T-cell (primary cell): ENCODE measurements around the gene MYT1. TPM values are rescaled to one million over a fixed set of nuclear protein-coding genes. Genes with fewer than 3 reads are reported as not detected.
"Not testable (repeated sequence)": the region's sequence is repeated elsewhere in the genome, so short reads cannot be mapped to it uniquely, and the experiment has no call there.

Experiments
- ATAC-seq, 4 experiments: fragments of 200-7000 bp in 3 of 4; fragments of 150-1000 bp in 1 of 4; cut with Tn5 transposase; replicated peaks in 1 of 4; 1 replicate in 3 of 4; 2 replicates in 1 of 4; pipeline ENCODE4 v1.10.0; 2021; ENCODE audit warnings: moderate library complexity in 3 of 4, mild to moderate bottlenecking in 2 of 4, moderate number of reproducible peaks in 1 of 4
- CTCF ChIA-PET, 2 donors: fragments of 300-600 bp; sonication (Branson Sonifier 250); formaldehyde crosslinking; loops; one replicate each; lab custom pipeline; 2022; ENCODE audit warnings: antibody characterized with exemption in 2 of 2; lab: Charles Lee
- POLR2A ChIA-PET, 2 donors: fragments of 300-600 bp; sonication (Branson Sonifier 250); formaldehyde crosslinking; loops; one replicate each; lab custom pipeline; 2022; ENCODE audit warnings: antibody characterized with exemption in 2 of 2; lab: Charles Lee
- DNase-seq, 35 experiments: peaks; one replicate each; pipeline versions ENCODE4 v3.0.0 to v3.0.0-alpha.2; 2013 to 2023
- H3K27ac ChIP-seq: one replicate; pipeline ENCODE4 v1.5.1; 2013; ENCODE audit warnings: low read length
- H3K27me3 ChIP-seq, 2 experiments: replicated peaks in 1 of 2; 1 replicate in 1 of 2; 2 replicates in 1 of 2; pipeline versions ENCODE4 v1.6.1 to v1.7.0; 2013; ENCODE audit warnings: low read length in 1 of 2, mixed read lengths in 1 of 2; ENCODE audit not compliant: control insufficient read depth in 2 of 2, insufficient read depth in 2 of 2; ENCODE audit errors: extremely low read depth in 1 of 2
- H3K36me3 ChIP-seq, 2 donors: 1 replicate in 1 of 2; 2 replicates in 1 of 2; pipeline versions ENCODE4 v1.6.1 to v1.7.0; 2013; ENCODE audit warnings: low read length in 1 of 2; ENCODE audit not compliant: control insufficient read depth in 2 of 2, insufficient read depth in 1 of 2; ENCODE audit errors: extremely low read depth in 1 of 2
- H3K4me1 ChIP-seq, 2 experiments: 1 replicate in 1 of 2; 2 replicates in 1 of 2; pipeline versions ENCODE4 v1.6.1 to v1.7.0; 2013; ENCODE audit warnings: low read length in 2 of 2, mixed read lengths in 1 of 2; ENCODE audit not compliant: insufficient read depth in 2 of 2, control insufficient read depth in 1 of 2; ENCODE audit errors: extremely low read depth in 1 of 2
- H3K4me3 ChIP-seq, 2 donors: 1 replicate in 1 of 2; 2 replicates in 1 of 2; pipeline versions ENCODE4 v1.5.1 to v1.7.0; 2013; ENCODE audit warnings: mild to moderate bottlenecking in 2 of 2, low read length in 1 of 2, moderate library complexity in 1 of 2; ENCODE audit not compliant: control insufficient read depth in 1 of 2; ENCODE audit errors: extremely low read depth in 1 of 2
- H3K9me3 ChIP-seq: 2 replicates; pipeline ENCODE4 v1.7.0; 2013
- H3K27ac Mint-ChIP-seq, 2 donors: one replicate each; pipeline ENCODE4 v1.8.0; 2020 to 2021; ENCODE audit warnings: mild to moderate bottlenecking in 2 of 2, mixed read lengths in 2 of 2
- H3K27me3 Mint-ChIP-seq, 2 donors: one replicate each; pipeline ENCODE4 v1.8.0; 2021 to 2022; ENCODE audit warnings: mixed read lengths in 2 of 2
- H3K36me3 Mint-ChIP-seq: one replicate; pipeline ENCODE4 v1.8.0; 2021; ENCODE audit warnings: mixed read lengths
- H3K4me1 Mint-ChIP-seq, 3 donors: one replicate each; pipeline ENCODE4 v1.8.0; 2020 to 2022; ENCODE audit warnings: mixed read lengths in 3 of 3, mild to moderate bottlenecking in 1 of 3
- H3K4me3 Mint-ChIP-seq, 3 donors: one replicate each; pipeline ENCODE4 v1.8.0; 2020 to 2022; ENCODE audit warnings: mild to moderate bottlenecking in 3 of 3, mixed read lengths in 3 of 3, moderate library complexity in 3 of 3
- H3K9me3 Mint-ChIP-seq, 3 donors: one replicate each; pipeline ENCODE4 v1.8.0; 2020 to 2022; ENCODE audit warnings: mixed read lengths in 3 of 3
- WGBS: methylation state at CpG from one replicate; pipeline ENCODE4 v1.1.5; 2013; ENCODE audit warnings: missing lambda C conversion rate; ENCODE audit not compliant: insufficient coverage; 5-methylcytosine and 5-hydroxymethylcytosine counted together
- total RNA-seq, 35 experiments: library from RNA in 6 of 35; stranded (reverse) in 6 of 35; fragments of 120-200 nt in 1 of 35; gene quantifications; one replicate each; pipeline versions ENCODE4 v1.2.1 to v1.2.4 and lab custom pipeline; 2013 to 2026

The MYT1 gene
- total RNA-seq, result under 1 TPM in 1 of 5 donors, not detected in 4; 0.06 TPM
- 0.02 TPM for total RNA-seq (2013)
- total RNA-seq (lab: John Stamatoyannopoulos, UW), result 0 to 0.48 (median 0.05) reads per million in 29 experiments

GRCh38 chr20:64164123-64164836 is at the start of gene MYT1:
MYT1 (plus strand) TSS chr20:64164452; CDS start chr20:64198862, 34,410 bp downstream.
- H3K36me3 Mint-ChIP-seq, result no peaks in the 10 kb centered on the region
- peaks cover 51 to 91% of the 10 kb centered on the region in 2 donors for H3K27me3 Mint-ChIP-seq

DNA sequence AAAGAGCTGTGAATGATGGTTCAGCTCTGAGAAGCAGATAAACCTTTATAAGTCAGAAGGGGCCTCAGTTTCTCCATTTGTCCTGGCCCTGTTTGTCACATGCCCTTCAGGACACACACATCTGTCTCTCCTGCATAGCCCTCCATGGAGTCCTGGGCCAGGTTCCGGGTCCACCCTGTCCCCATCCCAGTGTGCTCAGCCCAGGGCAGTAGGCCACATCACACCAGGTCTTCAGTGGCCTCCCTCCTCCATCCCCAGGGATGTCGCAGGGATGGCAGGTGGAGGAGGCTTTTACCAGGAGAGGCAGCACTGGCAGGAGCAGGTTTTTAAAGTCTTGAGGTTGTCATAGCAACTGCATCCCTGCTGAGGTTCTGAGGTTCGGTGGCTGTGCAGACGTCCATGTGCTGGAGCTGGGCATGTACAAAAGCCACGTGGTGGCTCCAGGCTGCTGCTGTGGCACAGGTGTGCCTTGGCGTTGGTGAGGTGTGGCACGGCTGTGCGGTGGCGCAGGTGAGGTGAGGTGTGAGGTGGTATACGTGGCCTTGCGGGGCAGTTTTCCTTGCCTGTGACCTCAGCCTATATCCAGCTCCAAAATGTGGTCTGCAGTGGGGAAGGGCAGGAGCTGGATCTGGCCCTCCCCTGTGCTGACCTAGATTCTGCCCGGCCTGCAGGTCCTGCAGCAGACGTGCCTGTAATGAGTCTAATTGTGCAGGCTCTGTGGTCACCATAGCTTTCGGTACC is 48.9 kb upstream of the MYT1 start:
- H3K36me3 Mint-ChIP-seq, result no peaks in the 10 kb centered on the region
- Histone ChIP-seq H3K27ac (no peak overlapping the region), H3K9me3 (no peaks in the 10 kb centered on the region), H3K36me3 (no peaks in the 10 kb centered on the region), H3K4me1 (peaks cover 5 to 8% of the 10 kb centered on the region in 2 experiments), H3K27me3 (peaks cover 0 to 5% of the 10 kb centered on the region in 2 experiments), H3K4me3 (no peak overlapping the region)
- ChIA-PET POLR2A (interaction anchor here in 1 of 2 donors (0.5 to 0.6 kb wide), 2 partner anchors 288 to 324 kb away, joined by 4 to 9 read pairs; no protein-coding TSS in a partner anchor), CTCF (no interaction called here)
- DNase-seq (peak in 1 of 35 experiments; percentile 21), ATAC-seq (no peak)
- H3K27ac Mint-ChIP-seq, result no peak overlapping the region
- peaks cover 6 to 7% (median 7%) of the 10 kb centered on the region in 3 donors for H3K4me1 Mint-ChIP-seq
- 81% methylated on average over 10 of the region's 14 CpGs for WGBS
- no peaks in the 10 kb centered on the region for H3K9me3 Mint-ChIP-seq
- no peak overlapping the region for H3K4me3 Mint-ChIP-seq
- peaks cover 0 to 1% of the 10 kb centered on the region in 2 donors for H3K27me3 Mint-ChIP-seq

More at GRCh38 chr20:64164123-64164836, at the start of gene MYT1:
- Histone ChIP-seq H3K4me3 (no peak within 1 kb of the TSS), H3K36me3 (no peaks in the 10 kb centered on the region), H3K27ac (no peak within 1 kb of the TSS), H3K4me1 (peaks cover 0 to 5% of the 10 kb centered on the region in 2 experiments), H3K9me3 (no peaks in the 10 kb centered on the region), H3K27me3 (peaks cover 0 to 88% of the 10 kb centered on the region in 2 experiments)
- ChIA-PET POLR2A (no interaction called here), CTCF (no interaction called here)
- H3K4me3 Mint-ChIP-seq, result no peak within 1 kb of the TSS
- no peak for DNase-seq
- no peak within 1 kb of the TSS for H3K27ac Mint-ChIP-seq
- H3K9me3 Mint-ChIP-seq, result no peaks in the 10 kb centered on the region
- H3K4me1 Mint-ChIP-seq, result peaks cover 0 to 3% (median 0%) of the 10 kb centered on the region in 3 donors
- no peak for ATAC-seq
- 82% methylated on average over 7 of the region's 21 CpGs for WGBS

- H3K27ac ChIP-seq, result no peak overlapping the region
- Mint-ChIP-seq H3K9me3 (no peaks in the 10 kb centered on the region), H3K27me3 (peaks cover 0 to 1% of the 10 kb centered on the region in 2 donors), H3K4me3 (no peak overlapping the region), H3K36me3 (no peaks in the 10 kb centered on the region), H3K4me1 (peaks cover 8 to 10% (median 9%) of the 10 kb centered on the region in 3 donors), H3K27ac (no peak overlapping the region)
- H3K36me3 ChIP-seq, result no peaks in the 10 kb centered on the region
- H3K9me3 ChIP-seq, result no peaks in the 10 kb centered on the region
- peaks cover 5 to 13% of the 10 kb centered on the region in 2 experiments for H3K4me1 ChIP-seq
- ChIA-PET POLR2A (no interaction called here), CTCF (no interaction called here)
- DNase-seq (no peak), ATAC-seq (no peak)
- H3K4me3 ChIP-seq, result no peak overlapping the region
- 93% methylated on average over 20 of the region's 21 CpGs for WGBS
- H3K27me3 ChIP-seq, result peaks cover 0 to 11% of the 10 kb centered on the region in 2 experiments
Measured at GRCh38 chr20:64116016-64116415, 48.2 kb upstream of the MYT1 start.

DNA sequence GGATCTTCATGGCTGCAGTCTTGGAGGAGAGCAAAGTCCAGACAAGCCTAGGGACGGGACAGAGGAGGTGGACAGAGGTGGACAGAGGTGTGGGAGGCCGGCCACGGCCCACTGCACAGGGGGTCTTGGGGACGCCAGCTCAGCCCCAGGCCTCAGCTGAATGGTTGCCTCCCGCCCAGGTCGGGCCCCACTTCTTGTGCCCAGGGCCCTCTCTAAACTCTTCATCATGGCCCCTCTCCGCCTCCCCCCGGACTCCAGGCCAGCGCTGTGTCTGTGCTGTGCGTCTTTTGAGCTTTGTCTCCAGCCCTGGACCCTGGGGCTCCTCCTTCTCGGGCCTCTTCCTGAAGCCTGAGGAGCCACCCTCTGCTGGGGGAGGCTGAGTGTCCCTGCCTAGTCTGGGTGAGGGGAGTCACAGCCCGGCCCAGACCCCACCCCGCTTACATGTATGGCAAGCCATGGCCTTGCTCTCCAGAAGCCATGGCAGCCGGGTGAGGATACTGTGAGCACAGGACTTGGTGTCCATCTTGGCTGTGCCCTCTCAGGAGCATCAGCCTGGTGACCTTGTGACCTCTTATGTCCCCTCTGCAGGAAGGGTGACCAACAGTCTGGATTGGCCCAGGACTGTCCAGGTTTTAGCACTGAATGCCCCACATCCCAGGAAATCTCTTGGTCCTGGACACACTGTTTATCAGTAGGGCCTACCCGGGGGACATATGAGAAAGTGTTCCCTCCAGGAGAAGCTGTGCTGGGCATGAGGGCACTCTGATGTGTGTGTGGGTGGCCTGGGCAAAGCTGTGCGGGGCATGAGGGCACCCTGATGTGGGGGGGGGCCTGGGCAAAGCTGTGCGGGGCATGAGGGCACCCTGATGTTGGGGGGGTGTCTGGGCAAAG is 47.5 kb upstream of the MYT1 start:
- H3K9me3 Mint-ChIP-seq, result no peaks in the 10 kb centered on the region
- no peak overlapping the region for H3K4me3 Mint-ChIP-seq
- peaks cover 5 to 13% of the 10 kb centered on the region in 2 experiments for H3K4me1 ChIP-seq
- H3K36me3 ChIP-seq, result no peaks in the 10 kb centered on the region
- no peak overlapping the region for H3K27ac ChIP-seq
- H3K4me1 Mint-ChIP-seq, result peaks cover 8 to 10% (median 9%) of the 10 kb centered on the region in 3 donors
- DNase-seq (peak in 1 of 35 experiments; percentile 12), ATAC-seq (no peak)
- ChIA-PET POLR2A (no interaction called here), CTCF (no interaction called here)
- peaks cover 0 to 7% of the 10 kb centered on the region in 2 donors for H3K27me3 Mint-ChIP-seq
- no peaks in the 10 kb centered on the region for H3K36me3 Mint-ChIP-seq
- H3K27me3 ChIP-seq, result peaks cover 0 to 18% of the 10 kb centered on the region in 2 experiments
- no peak overlapping the region for H3K27ac Mint-ChIP-seq
- WGBS, result 84% methylated on average over 9 of the region's 17 CpGs
- H3K4me3 ChIP-seq, result no peak overlapping the region
- no peaks in the 10 kb centered on the region for H3K9me3 ChIP-seq

DNA sequence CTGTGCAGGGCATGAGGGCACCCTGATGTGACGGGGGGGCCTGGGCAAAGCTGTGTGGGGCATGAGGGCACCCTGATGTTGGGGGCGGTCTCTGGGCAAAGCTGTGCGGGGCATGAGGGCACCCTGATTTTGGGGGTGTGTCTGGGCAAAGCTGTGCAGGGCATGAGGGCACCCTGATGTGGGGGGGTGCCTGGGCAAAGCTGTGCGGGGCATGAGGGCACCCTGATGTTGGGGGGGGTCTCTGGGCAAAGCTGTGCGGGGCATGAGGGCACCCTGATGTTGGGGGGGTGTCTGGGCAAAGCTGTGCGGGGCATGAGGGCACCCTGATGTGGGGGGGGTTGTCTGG is 46.8 kb upstream of the MYT1 start:
- H3K4me3 Mint-ChIP-seq, CTCF ChIA-PET, H3K27ac Mint-ChIP-seq, H3K36me3 ChIP-seq, DNase-seq, H3K27me3 Mint-ChIP-seq, H3K4me3 ChIP-seq, H3K9me3 Mint-ChIP-seq, H3K36me3 Mint-ChIP-seq, ATAC-seq, H3K27ac ChIP-seq, POLR2A ChIA-PET, H3K9me3 ChIP-seq: not testable (repeated sequence)
- H3K27me3 ChIP-seq, result peaks cover 0 to 21% of the 10 kb centered on the region in 2 experiments
- peaks cover 5 to 13% of the 10 kb centered on the region in 2 experiments for H3K4me1 ChIP-seq
- peaks cover 8 to 10% (median 9%) of the 10 kb centered on the region in 3 donors for H3K4me1 Mint-ChIP-seq
- no CpG with 5 or more reads among the region's 6 CpGs for WGBS
